ENCODE measurements around the gene TBC1D10B. TPM values are rescaled to one million over a fixed set of nuclear protein-coding genes. Genes with fewer than 3 reads are reported as not detected.

The TBC1D10B gene
- total RNA-seq, 1 experiment from 2014 or later: 36.0 TPM

GRCh38 chr16:30353438-30354129 is 16.7 kb downstream of the TBC1D10B start:
- H3K4me2 ChIP-seq (ENCODE audit: low read length): peak overlapping the region; percentile 90
- POLR2A ChIA-PET (ENCODE audit: unreplicated experiment): interaction anchor here (0.6 kb wide), 2 partner anchors 18 to 56 kb away, joined by 5 to 19 read pairs; no protein-coding TSS in a partner anchor
- no peaks in the 10 kb centered on the region for H3F3A ChIP-seq (ENCODE audit: low read length, unreplicated experiment)
- H3K27ac ChIP-seq (ENCODE audit: low read length): no peak overlapping the region
- H2AFZ ChIP-seq (ENCODE audit: low read length): no peak overlapping the region
- H3K36me3 ChIP-seq (ENCODE audit: low read depth, low read length): peaks cover 10% of the 10 kb centered on the region; the same call in 1 of the 2 replicates
- intact Hi-C loops (cut with micrococcal nuclease): no loop called here
- no peak for TF ChIP-seq CTCF (conservative IDR thresholded peaks at IDR 0.05; ENCODE audit: low read depth, low read length)
- TF ChIP-seq EZH2 (IDR thresholded peaks at IDR 0.05; ENCODE audit: low read length, unreplicated experiment): no peak
- no peak for TF ChIP-seq EZH2phosphoT487 (IDR thresholded peaks at IDR 0.05; ENCODE audit: borderline replicate concordance, low read length)
- H3K9ac ChIP-seq (ENCODE audit: low read length): peak overlapping the region; percentile 96
- H3K79me2 ChIP-seq (ENCODE audit: low read length): peaks cover 20% of the 10 kb centered on the region
- CTCF ChIA-PET: no interaction called here
- BruUV-seq (replicated peaks): no TSS peak
- no peaks in the 10 kb centered on the region for H3K9me2 ChIP-seq (replicated peaks; ENCODE audit: low read length)
- H4K20me1 ChIP-seq (ENCODE audit: low read length): peaks cover 13% of the 10 kb centered on the region
- no peaks in the 10 kb centered on the region for H3K9me3 ChIP-seq (ENCODE audit: low read length)
- ATAC-seq: no peak
- peak overlapping the region; percentile 94 for H3K4me3 ChIP-seq (ENCODE audit: low read length)
- peaks cover 33% of the 10 kb centered on the region for H3K4me1 ChIP-seq (ENCODE audit: insufficient read depth, low read length)
- no peaks in the 10 kb centered on the region for H3K27me3 ChIP-seq (ENCODE audit: low read length)
- DNase-seq: no peak

- no TSS peak for BruUV-seq (replicated peaks)
- Histone ChIP-seq H3K9me3 (ENCODE audit: low read length) (no peaks in the 10 kb centered on the region), H3K4me2 (ENCODE audit: low read length) (peak overlapping the region; percentile 64), H3K36me3 (ENCODE audit: low read depth, low read length) (peaks cover 10% of the 10 kb centered on the region; the same call in 1 of the 2 replicates), H4K20me1 (ENCODE audit: low read length) (peaks cover 13% of the 10 kb centered on the region), H3K27ac (ENCODE audit: low read length) (peak overlapping the region; percentile 83), H3K9me2 (replicated peaks; ENCODE audit: low read length) (no peaks in the 10 kb centered on the region), H3K4me3 (ENCODE audit: low read length) (no peak overlapping the region), H2AFZ (ENCODE audit: low read length) (no peak overlapping the region), H3K9ac (ENCODE audit: low read length) (peak overlapping the region; percentile 27; the same call in 1 of the 2 replicates), H3K27me3 (ENCODE audit: low read length) (no peaks in the 10 kb centered on the region), H3K4me1 (ENCODE audit: insufficient read depth, low read length) (peaks cover 33% of the 10 kb centered on the region), H3K79me2 (ENCODE audit: low read length) (peaks cover 20% of the 10 kb centered on the region), H3F3A (ENCODE audit: low read length, unreplicated experiment) (no peaks in the 10 kb centered on the region)
- ChIA-PET POLR2A (ENCODE audit: unreplicated experiment) (interaction anchor here (0.6 kb wide), 1 partner anchor 57 kb away, joined by 19 read pairs; no protein-coding TSS in a partner anchor), CTCF (no interaction called here)
- ATAC-seq (no peak), DNase-seq (no peak)
- intact Hi-C loops (cut with micrococcal nuclease): no loop called here
- TF ChIP-seq EZH2phosphoT487 (IDR thresholded peaks at IDR 0.05; ENCODE audit: borderline replicate concordance, low read length) (no peak), CTCF (conservative IDR thresholded peaks at IDR 0.05; ENCODE audit: low read depth, low read length) (0 out of 2 replicates have a peak, but pooled peaks have one; percentile 18)
These were observed 17.5 kb downstream of the TBC1D10B start for GRCh38 chr16:30352488-30353401.

Measured in PC-3 (cell line).